PC-3 (cell line): ENCODE measurements around the gene PAWR. TPM values are rescaled to one million over a fixed set of nuclear protein-coding genes. Genes with fewer than 3 reads are reported as not detected.

ENCODE experiments used
- ATAC-seq: fragments of 200-7000 bp; cut with Tn5 transposase; 2 replicates; pipeline ENCODE4 v1.9.1; 2020; ENCODE audit warnings: mild to moderate bottlenecking, moderate library complexity
- BruUV-seq: library from RNA; stranded (reverse); fragments of 400-500 nt; replicated peaks from 2 replicates; lab custom pipeline; 2021; lab: Mats Ljungman, UMichigan
- CTCF ChIA-PET: fragments of 300-600 bp; sonication (Branson Sonifier 250); formaldehyde crosslinking; loops from one replicate; lab custom pipeline; 2022; ENCODE audit warnings: antibody characterized with exemption; lab: Charles Lee
- POLR2A ChIA-PET: fragments of 300-600 bp; sonication (Branson Sonifier 250); formaldehyde crosslinking; loops from one replicate; lab custom pipeline; 2022; ENCODE audit warnings: antibody characterized with exemption; ENCODE audit not compliant: unreplicated experiment; lab: Charles Lee
- DNase-seq: peaks from one replicate; pipeline ENCODE4 v3.0.0-alpha.2; 2015
- H2AFZ ChIP-seq: fragments of 300-600 bp; sonication (generic); 2 replicates; pipeline ENCODE4 v1.6.0; 2016; ENCODE audit warnings: antibody characterized with exemption, low read length
- H3F3A ChIP-seq: fragments of 300-600 bp; sonication (generic); one replicate; pipeline ENCODE4 v1.6.0; 2017; ENCODE audit warnings: antibody characterized with exemption, low read length, control low read depth, mild to moderate bottlenecking; ENCODE audit not compliant: unreplicated experiment
- H3K27ac ChIP-seq: fragments of 300-600 bp; sonication (generic); 2 replicates; pipeline ENCODE4 v1.5.1; 2016; ENCODE audit warnings: mild to moderate bottlenecking, low read length
- H3K27me3 ChIP-seq: fragments of 300-600 bp; sonication (generic); 2 replicates; pipeline ENCODE4 v1.6.1; 2016; ENCODE audit warnings: low read length, mixed read lengths
- H3K36me3 ChIP-seq: fragments of 300-600 bp; sonication (generic); 2 replicates; pipeline ENCODE4 v1.6.1; 2016; ENCODE audit warnings: low read depth, mixed run types, low read length, mixed read lengths
- H3K4me1 ChIP-seq: fragments of 300-600 bp; sonication (generic); 2 replicates; pipeline ENCODE4 v1.5.1; 2016; ENCODE audit warnings: low read length; ENCODE audit not compliant: insufficient read depth
- H3K4me2 ChIP-seq: fragments of 300-600 bp; sonication (generic); 2 replicates; pipeline ENCODE4 v1.6.0; 2016; ENCODE audit warnings: low read length
- H3K4me3 ChIP-seq: fragments of 300-600 bp; sonication (generic); 2 replicates; pipeline ENCODE4 v1.5.1; 2016; ENCODE audit warnings: mild to moderate bottlenecking, low read length, mixed read lengths
- H3K79me2 ChIP-seq: fragments of 300-600 bp; sonication (generic); 2 replicates; pipeline ENCODE4 v1.6.1; 2017; ENCODE audit warnings: low read length, mixed read lengths
- H3K9ac ChIP-seq: fragments of 300-600 bp; sonication (generic); 2 replicates; pipeline ENCODE4 v1.6.0; 2016; ENCODE audit warnings: mild to moderate bottlenecking, low read length
- H3K9me2 ChIP-seq: fragments of 300-600 bp; sonication (generic); replicated peaks from 2 replicates; pipeline ENCODE4 v1.6.1; 2016; ENCODE audit warnings: mixed run types, low read length, mixed read lengths
- H3K9me3 ChIP-seq: fragments of 300-600 bp; sonication (generic); 2 replicates; pipeline ENCODE4 v1.6.1; 2016; ENCODE audit warnings: low read length, mixed read lengths
- H4K20me1 ChIP-seq: fragments of 300-600 bp; sonication (generic); 2 replicates; pipeline ENCODE4 v1.6.1; 2016; ENCODE audit warnings: low read length, mixed read lengths
- EZH2 ChIP-seq: fragments of 300-600 bp; sonication (generic); IDR thresholded peaks from one replicate; pipeline ENCODE4 v1.6.1; 2017; ENCODE audit warnings: antibody characterized with exemption, mild to moderate bottlenecking, low read length; ENCODE audit not compliant: unreplicated experiment
- EZH2phosphoT487 ChIP-seq: fragments of 300-600 bp; sonication (generic); IDR thresholded peaks from 2 replicates; pipeline ENCODE4 v1.6.1; 2018; ENCODE audit warnings: mild to moderate bottlenecking, antibody characterized with exemption, low read length, borderline replicate concordance
- intact Hi-C: fragments of 100-400 bp; cut with micrococcal nuclease; formaldehyde crosslinking; loops from 2 replicates; pipeline ENCODE4 v1.9.0; 2023
- total RNA-seq: library from RNA; depleted of rRNA; stranded (reverse); fragments of >200 nt; gene quantifications from 2 replicates; pipeline ENCODE4 v1.2.3, GENCODE V29; 2014
- TF ChIP-seq, protein P1 (sequence below): fragments of 300-600 bp; sonication (generic); conservative IDR thresholded peaks from 2 replicates; pipeline ENCODE4 v1.5.1; 2017; ENCODE audit warnings: antibody characterized with exemption, low read depth, mild to moderate bottlenecking, low read length

Gene PAWR
- total RNA-seq, 1 experiment from 2014 or later = 141 TPM

- no peak for ATAC-seq
Observed at GRCh38 chr12:79655036-79655435, 35.7 kb downstream of the PAWR start.

GRCh38 chr12:79652521-79652920 is 38.2 kb downstream of the PAWR start:
- BruUV-seq = no TSS peak
- Histone ChIP-seq H3K79me2 (peaks cover 90% of the 10 kb centered on the region), H3K27ac (no peak overlapping the region), H3K9me2 (no peaks in the 10 kb centered on the region), H3K4me2 (no peak overlapping the region), H3K4me1 (no peaks in the 10 kb centered on the region), H4K20me1 (no peaks in the 10 kb centered on the region), H2AFZ (no peak overlapping the region), H3K4me3 (no peak overlapping the region), H3K9me3 (no peaks in the 10 kb centered on the region), H3K9ac (no peak overlapping the region), H3F3A (no peaks in the 10 kb centered on the region), H3K36me3 (no peaks in the 10 kb centered on the region), H3K27me3 (no peaks in the 10 kb centered on the region)
- no peak for DNase-seq
- TF ChIP-seq EZH2phosphoT487 = no peak
- TF ChIP-seq, protein P1, sequence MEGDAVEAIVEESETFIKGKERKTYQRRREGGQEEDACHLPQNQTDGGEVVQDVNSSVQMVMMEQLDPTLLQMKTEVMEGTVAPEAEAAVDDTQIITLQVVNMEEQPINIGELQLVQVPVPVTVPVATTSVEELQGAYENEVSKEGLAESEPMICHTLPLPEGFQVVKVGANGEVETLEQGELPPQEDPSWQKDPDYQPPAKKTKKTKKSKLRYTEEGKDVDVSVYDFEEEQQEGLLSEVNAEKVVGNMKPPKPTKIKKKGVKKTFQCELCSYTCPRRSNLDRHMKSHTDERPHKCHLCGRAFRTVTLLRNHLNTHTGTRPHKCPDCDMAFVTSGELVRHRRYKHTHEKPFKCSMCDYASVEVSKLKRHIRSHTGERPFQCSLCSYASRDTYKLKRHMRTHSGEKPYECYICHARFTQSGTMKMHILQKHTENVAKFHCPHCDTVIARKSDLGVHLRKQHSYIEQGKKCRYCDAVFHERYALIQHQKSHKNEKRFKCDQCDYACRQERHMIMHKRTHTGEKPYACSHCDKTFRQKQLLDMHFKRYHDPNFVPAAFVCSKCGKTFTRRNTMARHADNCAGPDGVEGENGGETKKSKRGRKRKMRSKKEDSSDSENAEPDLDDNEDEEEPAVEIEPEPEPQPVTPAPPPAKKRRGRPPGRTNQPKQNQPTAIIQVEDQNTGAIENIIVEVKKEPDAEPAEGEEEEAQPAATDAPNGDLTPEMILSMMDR = no peak
- no peak for TF ChIP-seq EZH2
- ATAC-seq = no peak
- intact Hi-C loops = no loop called here
- POLR2A ChIA-PET = no interaction called here
- CTCF ChIA-PET = interaction anchor here (0.6 kb wide), 1 partner anchor 542 kb away, joined by 4 read pairs; no protein-coding TSS in a partner anchor

More at GRCh38 chr12:79655036-79655435, 35.7 kb downstream of the PAWR start:
- Histone ChIP-seq H3K9me2 (no peaks in the 10 kb centered on the region), H3K9me3 (no peaks in the 10 kb centered on the region), H3F3A (no peaks in the 10 kb centered on the region), H3K4me1 (no peaks in the 10 kb centered on the region), H3K4me3 (no peak overlapping the region), H2AFZ (no peak overlapping the region), H3K9ac (no peak overlapping the region), H3K27ac (no peak overlapping the region), H3K27me3 (no peaks in the 10 kb centered on the region), H3K4me2 (no peak overlapping the region), H3K36me3 (no peaks in the 10 kb centered on the region), H3K79me2 (peaks cover 89% of the 10 kb centered on the region), H4K20me1 (no peaks in the 10 kb centered on the region)
- intact Hi-C loops = no loop called here
- POLR2A ChIA-PET = no interaction called here
- no peak for TF ChIP-seq EZH2phosphoT487
- DNase-seq = no peak
- CTCF ChIA-PET = no interaction called here
- no TSS peak for BruUV-seq

GRCh38 chr12:79650440-79650839 is 40.3 kb downstream of the PAWR start:
- no peaks in the 10 kb centered on the region for H3K4me1 ChIP-seq
- ATAC-seq (no peak), DNase-seq (no peak)
- POLR2A ChIA-PET = no interaction called here
- H3K27me3 ChIP-seq = no peaks in the 10 kb centered on the region
- H3K4me3 ChIP-seq = no peak overlapping the region
- no TSS peak for BruUV-seq
- no peaks in the 10 kb centered on the region for H3K9me2 ChIP-seq
- no peak overlapping the region for H2AFZ ChIP-seq
- H3K27ac ChIP-seq = no peak overlapping the region
- H3F3A ChIP-seq = no peaks in the 10 kb centered on the region
- H3K4me2 ChIP-seq = no peak overlapping the region
- H4K20me1 ChIP-seq = no peaks in the 10 kb centered on the region
- CTCF ChIA-PET = no interaction called here
- peaks cover 90% of the 10 kb centered on the region for H3K79me2 ChIP-seq
- intact Hi-C loops = no loop called here
- no peak overlapping the region for H3K9ac ChIP-seq
- TF ChIP-seq, protein P1 = no peak
- TF ChIP-seq EZH2 (no peak), EZH2phosphoT487 (no peak)
- H3K36me3 ChIP-seq = 0 out of 2 replicates have a peak, but pooled peaks cover 4% of the 10 kb centered on the region
- H3K9me3 ChIP-seq = no peaks in the 10 kb centered on the region
